Calu3 (cell line): ENCODE measurements around the gene LHCGR. TPM values are rescaled to one million over a fixed set of nuclear protein-coding genes. Genes with fewer than 3 reads are reported as not detected.

Experiments
- BruUV-seq: library from RNA; stranded (reverse); fragments of 400-500 nt; replicated peaks from 2 replicates; lab custom pipeline; 2021; lab: Mats Ljungman, UMichigan
- CTCF ChIA-PET: fragments of 300-600 bp; sonication (Branson Sonifier 250); formaldehyde crosslinking; loops from one replicate; lab custom pipeline; 2022; ENCODE audit warnings: antibody characterized with exemption; lab: Charles Lee
- DNase-seq: peaks from one replicate; pipeline ENCODE4 v3.0.0; 2022
- H3K27ac Mint-ChIP-seq: one replicate; pipeline ENCODE4 v1.8.0; 2022; ENCODE audit warnings: mixed read lengths; ENCODE audit not compliant: unreplicated experiment
- H3K27me3 Mint-ChIP-seq: one replicate; pipeline ENCODE4 v1.8.0; 2022; ENCODE audit warnings: mixed read lengths; ENCODE audit not compliant: unreplicated experiment
- H3K36me3 Mint-ChIP-seq: one replicate; pipeline ENCODE4 v1.8.0; 2022; ENCODE audit warnings: mild to moderate bottlenecking, moderate library complexity, mixed read lengths; ENCODE audit not compliant: insufficient read depth, unreplicated experiment
- H3K4me1 Mint-ChIP-seq: one replicate; pipeline ENCODE4 v1.8.0; 2022; ENCODE audit warnings: mild to moderate bottlenecking, low read depth, mixed read lengths; ENCODE audit not compliant: unreplicated experiment
- H3K4me3 Mint-ChIP-seq: one replicate; pipeline ENCODE4 v1.8.0; 2022; ENCODE audit warnings: mild to moderate bottlenecking, low read depth, moderate library complexity, mixed read lengths; ENCODE audit not compliant: unreplicated experiment
- H3K9me3 Mint-ChIP-seq: one replicate; pipeline ENCODE4 v1.8.0; 2022; ENCODE audit warnings: low read depth, mixed read lengths; ENCODE audit not compliant: unreplicated experiment
- intact Hi-C: fragments of 100-400 bp; cut with micrococcal nuclease; formaldehyde crosslinking; loops from one replicate; pipeline ENCODE4 v1.10.0; 2022; ENCODE audit not compliant: unreplicated experiment
- total RNA-seq: library from RNA; stranded (reverse); gene quantifications from 2 replicates; pipeline ENCODE4 v1.2.3, GENCODE V29; 2022
- TF ChIP-seq, protein P1 (sequence below): fragments of 200-600 bp; IDR thresholded peaks from one replicate; pipeline ENCODE4 v1.8.0; 2022; ENCODE audit warnings: antibody characterized with exemption; ENCODE audit not compliant: unreplicated experiment

LHCGR gene
- total RNA-seq, 1 experiment from 2014 or later, result not detected

- no peaks in the 10 kb centered on the region for H3K4me1 Mint-ChIP-seq
Measured at GRCh38 chr2:48756289-48756688, 765 bp upstream of the LHCGR start.

DNA sequence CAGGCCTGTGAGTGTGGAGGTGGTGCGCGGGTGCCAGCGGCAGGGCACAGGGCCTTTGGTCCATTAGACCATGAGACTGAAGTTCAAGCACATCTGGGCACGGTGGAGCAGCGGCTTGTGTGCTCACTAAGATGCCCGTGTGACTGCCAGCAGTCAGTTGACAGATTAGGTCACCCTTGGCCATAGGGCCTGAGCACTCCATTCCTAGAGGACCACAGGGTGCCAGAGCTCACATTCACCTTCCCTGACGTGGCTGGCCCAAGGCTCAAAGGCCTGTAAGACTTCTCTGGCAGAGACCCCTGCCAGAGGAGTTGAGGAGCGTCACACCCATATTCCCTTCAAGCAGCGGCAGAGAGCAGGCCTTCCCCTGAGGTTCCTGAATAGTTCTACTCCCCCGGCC is 650 bp downstream of the LHCGR start:
- TF ChIP-seq, protein P1, sequence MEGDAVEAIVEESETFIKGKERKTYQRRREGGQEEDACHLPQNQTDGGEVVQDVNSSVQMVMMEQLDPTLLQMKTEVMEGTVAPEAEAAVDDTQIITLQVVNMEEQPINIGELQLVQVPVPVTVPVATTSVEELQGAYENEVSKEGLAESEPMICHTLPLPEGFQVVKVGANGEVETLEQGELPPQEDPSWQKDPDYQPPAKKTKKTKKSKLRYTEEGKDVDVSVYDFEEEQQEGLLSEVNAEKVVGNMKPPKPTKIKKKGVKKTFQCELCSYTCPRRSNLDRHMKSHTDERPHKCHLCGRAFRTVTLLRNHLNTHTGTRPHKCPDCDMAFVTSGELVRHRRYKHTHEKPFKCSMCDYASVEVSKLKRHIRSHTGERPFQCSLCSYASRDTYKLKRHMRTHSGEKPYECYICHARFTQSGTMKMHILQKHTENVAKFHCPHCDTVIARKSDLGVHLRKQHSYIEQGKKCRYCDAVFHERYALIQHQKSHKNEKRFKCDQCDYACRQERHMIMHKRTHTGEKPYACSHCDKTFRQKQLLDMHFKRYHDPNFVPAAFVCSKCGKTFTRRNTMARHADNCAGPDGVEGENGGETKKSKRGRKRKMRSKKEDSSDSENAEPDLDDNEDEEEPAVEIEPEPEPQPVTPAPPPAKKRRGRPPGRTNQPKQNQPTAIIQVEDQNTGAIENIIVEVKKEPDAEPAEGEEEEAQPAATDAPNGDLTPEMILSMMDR, result no peak
- CTCF ChIA-PET, result no interaction called here
- Mint-ChIP-seq H3K27ac (no peak overlapping the region), H3K36me3 (no peaks in the 10 kb centered on the region), H3K4me3 (no peak overlapping the region), H3K9me3 (peaks cover 2% of the 10 kb centered on the region), H3K4me1 (no peaks in the 10 kb centered on the region), H3K27me3 (peaks cover 43% of the 10 kb centered on the region)
- DNase-seq, result no peak
- BruUV-seq, result no TSS peak
- intact Hi-C loops, result no loop called here

More at GRCh38 chr2:48756289-48756688, 765 bp upstream of the LHCGR start:
- no peak overlapping the region for H3K27ac Mint-ChIP-seq
- CTCF ChIA-PET, result no interaction called here
- TF ChIP-seq, protein P1, result no peak
- H3K4me3 Mint-ChIP-seq, result no peak overlapping the region
- peaks cover 43% of the 10 kb centered on the region for H3K27me3 Mint-ChIP-seq
- intact Hi-C loops, result no loop called here
- DNase-seq, result no peak
- no peaks in the 10 kb centered on the region for H3K36me3 Mint-ChIP-seq
- peaks cover 2% of the 10 kb centered on the region for H3K9me3 Mint-ChIP-seq
- BruUV-seq, result no TSS peak

DNA sequence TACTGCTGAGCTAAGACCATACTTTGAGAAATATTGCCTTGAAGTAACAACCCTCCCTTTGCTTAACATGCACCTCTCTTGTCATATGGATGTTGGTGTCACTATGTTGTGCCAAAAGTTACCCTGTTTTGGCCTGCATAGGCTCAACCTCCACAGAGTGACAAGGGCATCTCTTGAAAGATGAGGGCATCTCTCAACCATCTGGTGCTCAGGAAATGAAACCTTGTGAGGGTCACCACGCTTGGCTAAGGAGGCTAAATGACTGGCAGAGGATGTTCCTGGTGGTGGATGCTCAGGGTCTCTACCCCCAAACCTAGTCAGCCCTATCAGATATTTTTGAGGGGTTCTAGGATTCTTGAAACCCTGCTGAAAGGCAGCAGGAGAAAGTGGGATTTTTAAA is 2.3 kb downstream of the LHCGR start:
- no peak for DNase-seq
- intact Hi-C loops, result no loop called here
- H3K4me3 Mint-ChIP-seq, result no peak overlapping the region
- no TSS peak for BruUV-seq
- TF ChIP-seq, protein P1, result no peak
- H3K9me3 Mint-ChIP-seq, result peaks cover 2% of the 10 kb centered on the region
- H3K27me3 Mint-ChIP-seq, result peaks cover 47% of the 10 kb centered on the region
- no peaks in the 10 kb centered on the region for H3K36me3 Mint-ChIP-seq
- no peak overlapping the region for H3K27ac Mint-ChIP-seq
- no peaks in the 10 kb centered on the region for H3K4me1 Mint-ChIP-seq
- CTCF ChIA-PET, result no interaction called here

GRCh38 chr2:48750128-48750739 is 5.3 kb downstream of the LHCGR start:
- CTCF ChIA-PET, result interaction anchor here (0.7 kb wide), 1 partner anchor 56 kb away, joined by 5 read pairs; no protein-coding TSS in a partner anchor
- peaks cover 38% of the 10 kb centered on the region for H3K27me3 Mint-ChIP-seq
- H3K36me3 Mint-ChIP-seq, result no peaks in the 10 kb centered on the region
- no TSS peak for BruUV-seq
- DNase-seq, result no peak
- no peak overlapping the region for H3K4me3 Mint-ChIP-seq
- H3K9me3 Mint-ChIP-seq, result peaks cover 2% of the 10 kb centered on the region
- intact Hi-C loops, result no loop called here
- TF ChIP-seq, protein P1, result no peak
- H3K4me1 Mint-ChIP-seq, result no peaks in the 10 kb centered on the region
- no peak overlapping the region for H3K27ac Mint-ChIP-seq
